HG02852 (cell line): Measurements from ENCODE around the gene SYT15.
"Not testable (repeated sequence)": the region's sequence is repeated elsewhere in the genome, so short reads cannot be mapped to it uniquely, and the experiment has no call there.

ENCODE experiments used
- ATAC-seq: cut with Tn5 transposase; IDR thresholded peaks from one replicate; pipeline ENCODE4 v1.9.1; 2021; ENCODE audit warnings: mild to moderate bottlenecking, moderate library complexity; ENCODE audit not compliant: unreplicated experiment

SYT15 gene

DNA sequence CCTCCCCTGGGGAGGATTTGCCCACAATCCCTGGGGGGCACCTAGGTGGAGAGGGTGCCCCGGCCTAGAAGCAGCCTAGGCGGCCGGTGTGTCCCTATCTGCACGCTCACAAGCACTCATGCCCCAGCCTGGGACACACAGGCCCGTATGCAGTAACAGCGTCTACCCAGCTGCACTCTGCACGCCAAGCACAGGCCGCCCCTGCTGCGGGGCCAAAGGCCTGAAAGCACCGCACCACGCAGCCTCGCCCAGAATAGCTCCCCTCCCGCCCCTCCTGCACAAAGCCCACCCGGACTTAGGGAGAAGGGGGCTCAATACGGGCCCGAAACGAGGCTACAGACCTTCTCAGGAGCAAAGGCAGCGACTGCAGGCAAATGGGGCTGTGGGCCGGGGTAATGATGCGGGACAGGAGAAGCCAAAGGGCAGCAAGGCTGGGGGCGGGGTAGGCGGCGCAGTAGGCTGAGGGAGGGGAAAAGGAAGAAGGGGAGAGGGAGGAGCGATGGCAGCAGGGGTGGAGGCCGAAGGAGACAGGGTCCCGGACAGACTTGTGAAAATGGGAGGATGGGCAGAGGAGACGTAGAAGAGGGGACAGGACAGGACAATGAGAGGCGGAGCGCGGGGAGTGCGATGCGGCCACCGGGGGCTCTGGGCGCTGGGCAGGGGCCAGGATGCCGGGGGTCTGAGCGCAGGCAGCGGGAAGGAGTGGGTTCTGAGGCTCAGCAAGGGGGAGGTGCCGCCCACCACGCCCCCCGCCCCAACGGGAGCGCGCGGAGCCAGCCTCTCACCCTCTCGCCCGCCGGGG lies 23.0 kb upstream of the SYT15 start:
- no peak for ATAC-seq

DNA sequence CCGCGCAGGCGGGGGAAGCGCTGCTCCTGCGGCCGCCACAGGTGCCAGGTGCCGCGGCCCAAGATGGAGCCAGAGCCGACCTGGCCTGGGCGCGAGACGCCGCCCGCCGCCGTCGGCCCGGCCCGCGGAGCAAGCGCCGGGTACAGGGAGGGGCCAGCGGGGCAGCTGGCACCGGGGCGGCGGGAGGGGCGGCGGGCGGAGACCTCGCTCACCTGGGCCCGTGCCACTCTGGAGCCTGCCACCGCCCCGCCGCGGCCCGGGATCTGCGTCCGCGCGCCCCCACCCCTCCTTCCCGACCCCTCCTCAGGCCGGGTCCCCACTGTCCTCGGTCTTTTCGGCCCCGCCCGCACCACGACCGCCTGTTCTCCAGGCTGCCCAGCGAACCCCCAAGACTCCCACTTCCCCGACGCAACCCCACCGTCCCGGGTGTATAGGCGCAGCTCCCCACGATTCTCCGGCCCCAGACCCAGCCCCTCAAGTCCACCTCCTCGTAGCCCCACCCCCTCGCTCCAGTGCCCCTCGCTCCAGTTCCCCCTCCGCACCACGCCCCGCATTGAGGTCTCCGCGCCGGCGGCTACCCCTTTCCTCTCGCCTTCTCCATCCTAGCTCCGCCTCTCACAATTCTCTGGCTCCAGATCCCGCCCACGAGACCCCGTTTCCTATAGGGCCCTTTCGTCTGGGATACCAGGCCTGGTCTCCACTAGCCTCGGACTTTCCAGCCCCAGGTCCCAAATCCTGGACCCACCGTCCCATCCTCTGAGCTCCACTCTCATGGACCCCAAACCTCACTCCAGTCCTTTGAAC lies 22.2 kb upstream of the SYT15 start, which contains the start of gene GPRIN2:
Gene GPRIN2, minus strand, starts transcription at position 144 of the 804 bp plus-strand sequence. CDS start 5,922 bp downstream, outside the sequence.
- no peak for ATAC-seq

DNA sequence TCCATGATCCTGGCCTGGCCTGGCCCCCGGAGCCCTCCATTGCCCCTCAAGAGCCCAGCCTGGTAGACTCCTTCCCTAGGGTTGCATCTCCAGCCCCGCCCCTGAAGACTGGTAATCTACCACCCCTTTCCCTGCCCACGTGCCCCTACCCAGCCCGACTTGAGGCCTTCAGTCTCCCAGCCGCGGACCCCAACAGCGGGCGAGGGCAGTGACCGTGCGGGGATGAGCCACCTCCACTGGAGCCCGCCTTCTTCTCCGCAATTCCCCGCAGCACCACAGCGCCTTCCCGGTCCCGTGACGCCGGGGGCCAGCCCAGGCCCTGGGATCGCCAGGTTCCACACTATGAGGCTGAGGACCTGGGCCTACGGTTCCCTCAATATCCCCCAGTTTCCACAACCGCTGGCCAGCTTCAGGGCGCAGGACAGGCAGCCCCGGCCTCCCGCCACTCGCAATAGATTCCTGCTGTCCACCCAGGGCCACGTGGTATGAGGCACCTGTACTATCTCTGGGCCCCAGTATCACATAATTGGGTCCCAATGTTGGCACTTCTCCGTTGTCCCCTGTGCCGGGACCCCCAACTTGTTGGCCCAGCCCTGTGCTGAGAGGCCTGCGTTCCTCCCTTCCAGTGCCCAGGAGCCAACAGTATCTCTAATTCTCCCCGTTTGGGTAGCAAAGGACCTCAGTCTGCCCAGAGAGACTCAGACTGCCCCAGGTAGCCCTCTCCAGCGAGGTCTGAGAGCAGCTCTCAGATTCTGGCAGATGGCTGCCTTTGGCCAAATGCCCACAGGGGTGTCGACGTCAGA lies 21.4 kb upstream of the SYT15 start:
- ATAC-seq, result no peak

DNA sequence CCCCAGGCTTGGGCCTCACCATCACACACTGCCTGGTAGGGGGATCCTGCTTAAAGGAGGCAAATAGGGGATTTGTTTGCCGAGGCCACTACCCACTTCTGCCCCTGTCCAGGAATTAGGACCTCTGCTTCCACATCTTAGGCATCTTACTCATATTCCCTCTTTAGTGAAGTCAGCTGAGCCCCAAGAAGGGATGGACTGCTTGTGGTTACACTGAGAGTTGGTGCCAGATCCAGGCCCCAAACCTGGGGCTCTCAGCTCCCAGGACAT lies 20.9 kb upstream of the SYT15 start:
- ATAC-seq, result no peak

DNA sequence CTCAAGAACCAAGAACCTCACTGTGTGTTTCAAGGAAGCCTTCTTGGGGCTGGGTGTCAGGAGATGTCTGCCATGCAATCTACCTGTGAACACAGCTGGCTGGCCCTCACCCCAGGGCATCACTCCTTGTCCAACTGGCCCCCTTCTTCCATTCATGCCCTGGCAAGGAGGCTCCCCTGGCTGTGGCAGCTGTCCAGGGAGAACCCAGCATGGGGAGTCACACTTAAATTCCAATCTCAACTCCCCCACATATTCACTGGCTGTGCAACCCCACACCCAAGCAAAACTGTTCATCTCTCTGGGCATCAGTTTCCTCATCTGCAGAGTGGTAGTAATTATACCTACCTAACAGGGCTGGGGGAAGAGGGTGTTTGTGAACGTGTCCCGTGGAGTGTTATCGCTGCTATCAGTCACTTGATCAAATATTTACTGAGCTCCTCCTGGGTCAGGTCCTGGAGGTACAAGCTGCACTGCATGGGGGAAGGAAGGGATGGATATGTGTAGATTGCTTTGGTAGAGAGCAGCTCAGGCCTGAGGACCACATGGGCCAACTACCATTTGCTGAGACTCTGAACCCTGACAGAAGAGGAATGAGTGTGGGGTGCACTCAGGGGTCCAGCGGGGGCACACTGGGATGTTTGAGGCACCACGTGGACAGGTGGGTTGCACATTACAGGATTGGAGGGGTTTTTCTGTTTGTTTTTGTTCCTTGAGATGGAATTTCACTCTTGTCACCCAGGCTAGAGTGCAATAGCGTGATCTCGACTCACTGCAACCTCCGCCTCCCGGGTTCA lies 20.3 kb upstream of the SYT15 start:
- no peak for ATAC-seq

DNA sequence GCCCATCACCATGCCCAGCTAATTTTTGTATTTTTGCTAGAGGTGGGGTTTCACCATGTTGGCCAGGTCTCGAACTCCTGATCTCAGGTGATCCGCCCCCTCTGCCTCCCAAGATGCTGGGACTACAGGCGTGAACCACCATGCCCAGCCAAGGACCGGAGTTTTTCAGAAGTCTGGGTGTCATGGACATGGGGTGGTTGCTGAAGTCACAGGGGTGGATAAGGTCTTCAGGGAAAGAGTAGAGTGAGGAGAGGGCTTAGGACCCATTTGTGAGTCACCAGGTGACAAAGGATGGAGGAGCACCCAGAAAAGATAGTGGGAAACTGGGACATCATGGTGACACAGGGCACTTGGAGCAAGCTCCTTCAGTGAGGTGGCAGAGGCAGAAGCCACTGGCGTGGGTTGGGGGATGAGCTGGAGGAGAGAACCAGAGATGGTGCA lies 19.7 kb upstream of the SYT15 start:
- no peak for ATAC-seq

DNA sequence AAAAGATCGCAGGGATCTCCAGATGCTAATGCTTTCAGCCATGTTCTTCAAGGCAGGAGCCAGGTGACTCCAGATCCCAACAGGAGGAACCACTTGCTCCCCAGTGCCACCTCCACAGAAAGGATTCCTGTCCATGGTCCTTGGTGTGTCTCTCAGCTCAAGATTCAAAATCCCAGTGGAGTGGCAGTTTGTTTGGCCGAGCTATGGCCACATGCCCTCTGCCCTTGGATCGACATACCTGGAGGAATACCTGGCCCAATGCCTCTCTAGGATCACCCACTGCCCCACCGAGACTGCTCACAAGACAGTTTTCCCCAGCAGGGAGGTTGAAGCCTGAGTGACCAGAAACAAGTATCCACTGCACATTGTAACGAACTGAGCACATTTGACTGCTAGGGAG lies 18.5 kb upstream of the SYT15 start:
- no peak for ATAC-seq

DNA sequence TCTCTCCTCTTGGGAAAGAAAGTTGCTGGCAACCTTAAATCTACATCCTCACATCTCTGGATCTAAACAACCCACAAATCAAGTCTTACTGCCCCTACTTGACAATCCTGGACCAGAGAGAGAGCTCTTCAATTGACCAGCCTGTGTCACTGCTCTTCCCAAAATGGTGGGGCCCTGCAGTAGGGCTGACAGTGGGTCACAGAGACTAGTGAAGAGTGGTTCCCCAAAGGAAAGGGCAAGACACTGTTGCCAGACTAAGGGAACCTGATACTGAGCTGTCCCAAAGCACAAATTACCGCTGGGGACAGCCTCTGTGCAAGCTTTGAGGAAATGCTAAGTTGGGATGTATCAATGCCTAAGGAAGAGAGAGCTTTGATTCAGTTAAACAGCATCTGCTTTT lies 18.0 kb upstream of the SYT15 start:
- ATAC-seq, result no peak

DNA sequence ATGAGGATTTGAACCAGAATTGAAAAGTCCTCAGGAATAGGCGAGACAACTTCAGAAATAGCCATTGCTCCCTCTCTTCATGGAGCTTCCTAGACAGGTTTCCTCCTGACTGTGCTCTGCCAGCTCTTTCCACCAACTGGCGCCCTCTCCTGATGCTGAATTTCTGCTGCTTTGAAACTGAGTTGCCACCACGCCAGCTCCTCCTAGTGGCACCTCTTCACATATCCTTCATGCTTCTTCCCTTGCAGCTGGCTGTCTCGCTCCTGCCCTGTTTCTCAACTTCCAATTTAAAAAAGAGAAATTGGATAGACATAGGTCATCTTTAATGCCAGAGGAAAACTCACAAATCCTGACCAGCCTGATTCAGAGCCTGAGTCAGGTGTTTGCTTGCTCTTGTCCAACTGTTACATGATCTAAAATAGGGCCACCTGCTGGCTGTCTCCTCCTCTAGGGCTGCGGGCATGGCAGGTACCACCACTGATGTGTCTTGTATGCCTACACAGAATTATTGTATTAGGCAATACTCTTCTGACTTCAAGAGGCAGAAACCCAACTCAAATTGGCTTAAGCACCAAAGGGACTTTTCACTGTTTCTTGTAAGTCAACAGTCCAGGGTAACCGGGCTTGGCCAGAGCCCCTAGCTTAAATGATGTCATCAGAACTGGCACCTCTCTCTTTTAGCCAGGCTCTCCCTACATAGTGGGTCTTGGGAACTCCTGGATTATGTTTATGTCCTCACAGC lies 13.2 kb upstream of the SYT15 start:
- not testable (repeated sequence) for ATAC-seq

DNA sequence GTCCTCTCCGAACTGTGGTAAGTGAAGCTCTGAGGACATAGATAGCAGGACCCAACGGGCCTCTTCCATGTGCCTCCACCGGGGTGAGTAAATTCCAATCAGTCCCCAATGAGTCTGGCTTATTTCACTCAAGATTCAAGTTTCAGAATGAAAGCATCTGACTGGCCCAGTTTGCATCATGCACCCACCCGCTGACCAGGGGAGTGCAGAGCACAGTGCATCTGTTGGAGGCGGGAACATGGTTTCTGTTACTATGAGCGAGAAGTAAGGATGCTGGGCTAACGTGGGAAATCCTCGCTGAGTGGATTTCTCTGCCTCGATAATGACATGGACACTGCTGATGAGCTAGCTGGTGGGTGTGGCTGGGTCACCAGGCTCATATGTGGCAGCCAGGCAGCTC lies 11.8 kb upstream of the SYT15 start:
- ATAC-seq, result not testable (repeated sequence)

DNA sequence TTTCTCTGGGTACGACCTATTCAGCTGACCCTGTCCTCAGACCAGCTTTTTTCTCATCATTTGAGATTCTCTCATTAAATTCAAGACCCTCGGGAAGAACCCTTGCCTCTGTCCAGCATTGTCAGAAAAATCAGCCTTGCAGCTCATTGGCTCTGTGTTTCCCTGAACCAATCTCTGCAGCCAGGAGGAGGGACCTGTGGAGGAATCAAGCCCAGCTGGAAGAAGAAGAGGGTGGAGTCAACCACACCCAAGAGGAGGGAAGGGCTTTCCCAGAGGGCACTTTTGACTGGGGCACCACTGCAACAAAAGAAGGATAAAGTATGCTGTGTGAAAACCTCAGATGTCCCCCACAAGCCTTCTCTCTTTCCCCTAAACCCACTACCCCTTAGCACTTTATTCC lies 8.3 kb upstream of the SYT15 start:
- not testable (repeated sequence) for ATAC-seq

DNA sequence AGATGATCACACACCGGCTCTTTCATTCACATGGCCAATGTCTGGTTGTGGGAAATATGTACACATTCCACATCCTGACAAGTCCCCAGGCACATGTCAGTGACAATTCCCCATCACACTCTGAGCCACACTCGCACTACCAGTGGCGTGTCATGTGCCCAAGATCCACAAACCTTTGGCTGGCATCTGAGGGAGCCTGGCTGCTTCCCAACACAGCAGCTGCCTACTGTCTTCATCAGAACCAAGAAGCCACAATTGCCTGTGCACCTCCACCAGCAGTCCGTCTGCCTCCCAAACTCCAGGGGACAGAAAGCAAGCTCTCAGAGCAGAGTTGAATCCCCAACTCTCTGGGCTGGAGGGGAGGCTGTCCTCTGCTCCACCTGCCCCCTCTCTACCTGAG lies 6.2 kb upstream of the SYT15 start:
- ATAC-seq, result not testable (repeated sequence)

DNA sequence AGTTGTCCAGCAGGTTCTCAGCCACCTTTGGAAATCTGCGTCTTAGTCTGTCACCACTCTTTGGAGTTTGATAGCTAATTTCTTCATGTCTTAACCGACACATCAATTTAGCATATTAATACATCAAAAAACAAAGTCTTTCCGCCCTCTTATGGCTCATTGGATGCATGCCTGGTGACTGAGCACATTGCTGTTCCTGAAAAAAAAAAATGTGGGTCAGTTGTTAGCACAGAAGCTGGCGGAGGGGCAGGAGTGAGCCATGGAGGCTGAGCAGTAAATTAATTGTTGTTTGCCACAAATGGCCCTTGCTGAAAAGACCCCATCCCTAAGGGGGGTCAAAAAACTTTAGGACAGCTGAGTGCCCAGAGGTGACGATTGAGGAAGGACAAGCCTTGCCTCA lies 5.6 kb upstream of the SYT15 start:
- ATAC-seq, result not testable (repeated sequence)

DNA sequence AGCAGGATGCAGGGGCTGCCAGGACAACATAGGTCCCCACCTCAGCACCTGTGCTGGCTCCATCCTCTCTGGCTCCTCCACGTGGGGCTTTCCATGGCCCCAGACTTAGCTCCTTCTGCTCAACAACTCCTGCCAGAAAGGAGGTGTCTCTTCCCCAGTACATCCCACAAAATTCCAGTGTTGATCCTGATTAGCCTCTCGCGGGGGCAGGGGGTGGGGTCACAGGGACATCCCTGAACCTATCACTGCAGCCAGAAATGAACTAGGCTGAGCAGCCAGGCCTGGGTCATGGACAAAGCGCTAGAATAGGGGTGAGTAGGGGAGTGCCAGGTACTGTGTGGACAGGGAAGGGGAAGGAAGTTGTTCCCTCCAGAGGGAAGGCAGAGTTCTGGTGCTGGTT lies 5.0 kb upstream of the SYT15 start:
- not testable (repeated sequence) for ATAC-seq

DNA sequence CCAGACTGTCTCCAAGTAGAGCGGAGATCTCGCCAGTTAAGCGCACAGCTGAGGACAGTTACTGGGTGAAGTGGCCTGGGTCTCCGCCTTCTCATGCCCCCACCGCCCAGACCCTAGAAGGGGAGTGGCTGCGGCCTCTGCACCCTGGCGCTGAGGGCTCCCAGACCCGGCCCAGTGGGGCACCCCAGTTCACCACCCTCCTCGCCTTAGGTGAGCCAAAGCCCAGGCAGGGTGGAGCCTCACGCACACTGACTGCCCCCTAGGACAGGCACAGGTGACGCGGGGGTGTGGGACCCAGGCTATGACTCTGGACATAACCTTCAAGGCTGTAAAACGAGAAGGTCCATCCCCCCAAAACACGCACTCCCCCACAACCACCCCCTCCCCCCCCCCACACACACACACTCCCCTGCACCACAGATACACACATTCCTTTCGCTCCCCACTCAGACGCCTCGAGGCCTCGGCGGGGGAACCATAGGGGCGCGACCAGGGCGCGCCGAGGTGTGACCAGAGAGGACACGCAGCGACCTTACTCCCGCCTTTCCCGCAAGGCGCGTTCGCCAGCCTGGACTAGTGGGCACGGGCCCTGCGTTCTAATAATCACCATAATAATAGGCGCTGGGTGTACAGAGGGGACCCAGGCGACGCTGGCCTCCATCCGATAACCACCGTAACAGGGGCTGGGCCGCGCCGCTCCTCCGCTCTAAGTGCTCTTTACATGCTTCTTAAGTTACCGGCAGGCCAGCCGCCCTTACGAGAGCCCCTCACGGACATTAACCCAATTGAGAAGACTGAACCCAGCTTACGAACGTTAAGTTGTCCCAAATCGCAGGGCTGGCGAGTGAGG lies 1.1 kb upstream of the SYT15 start:
- ATAC-seq, result not testable (repeated sequence)

DNA sequence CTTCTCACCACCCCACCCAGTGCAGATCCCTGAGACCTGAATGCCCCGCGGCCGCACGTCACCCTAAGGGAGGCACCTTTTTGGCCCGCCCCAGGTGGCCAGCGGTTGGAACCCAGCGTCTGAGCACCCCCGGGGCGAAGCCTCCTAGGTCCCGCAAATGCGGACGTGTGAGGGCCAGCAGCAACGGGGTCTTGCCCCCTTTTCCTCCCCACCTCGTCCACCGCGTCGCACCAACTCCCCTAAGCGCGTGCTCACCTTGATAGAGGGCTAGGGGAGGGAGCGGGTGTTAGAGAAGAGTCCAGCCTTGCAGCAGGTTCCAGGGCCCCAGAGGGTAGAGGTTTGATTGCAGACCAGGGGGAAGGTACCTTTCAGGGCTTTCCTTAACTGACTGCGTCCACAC lies 450 bp downstream of the SYT15 start:
- not testable (repeated sequence) for ATAC-seq

DNA sequence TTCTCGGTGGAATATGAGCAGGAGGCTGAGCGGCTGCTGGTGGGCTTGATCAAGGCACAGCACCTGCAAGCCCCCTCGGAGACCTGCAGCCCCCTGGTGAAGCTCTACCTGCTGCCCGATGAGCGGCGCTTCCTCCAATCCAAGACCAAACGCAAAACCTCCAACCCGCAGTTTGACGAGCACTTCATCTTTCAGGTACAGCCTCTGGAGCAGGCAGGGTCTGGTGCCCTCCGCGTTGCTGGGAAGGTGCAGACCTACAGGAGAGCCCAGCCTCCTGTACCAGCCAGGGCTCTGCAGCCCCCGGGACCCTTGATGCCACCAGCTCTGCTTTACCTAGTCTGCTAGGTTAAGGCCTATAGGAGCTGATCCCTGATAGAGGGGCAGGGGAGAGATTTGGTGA lies 3.1 kb downstream of the SYT15 start:
- ATAC-seq, result not testable (repeated sequence)

DNA sequence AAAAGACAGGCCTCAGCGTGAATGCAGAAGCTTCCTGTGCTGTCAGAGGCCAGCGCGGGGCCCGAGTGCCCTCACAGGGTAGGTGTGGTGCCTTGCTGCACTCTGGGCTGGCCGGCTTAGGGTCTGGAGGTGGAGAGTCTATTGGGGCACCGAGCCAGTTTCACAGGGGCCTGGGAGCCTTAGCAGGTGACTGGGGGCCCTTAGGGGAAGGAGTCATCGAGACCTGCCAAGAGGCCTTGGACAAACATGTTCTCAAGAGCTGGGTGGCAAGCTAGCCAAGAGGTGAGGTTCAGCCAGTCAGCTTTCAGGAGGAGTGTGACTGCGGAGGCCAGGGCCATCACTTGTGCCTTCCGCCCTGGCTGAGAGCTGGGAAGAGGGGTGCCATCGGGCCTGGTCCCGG lies 3.6 kb downstream of the SYT15 start:
- not testable (repeated sequence) for ATAC-seq

DNA sequence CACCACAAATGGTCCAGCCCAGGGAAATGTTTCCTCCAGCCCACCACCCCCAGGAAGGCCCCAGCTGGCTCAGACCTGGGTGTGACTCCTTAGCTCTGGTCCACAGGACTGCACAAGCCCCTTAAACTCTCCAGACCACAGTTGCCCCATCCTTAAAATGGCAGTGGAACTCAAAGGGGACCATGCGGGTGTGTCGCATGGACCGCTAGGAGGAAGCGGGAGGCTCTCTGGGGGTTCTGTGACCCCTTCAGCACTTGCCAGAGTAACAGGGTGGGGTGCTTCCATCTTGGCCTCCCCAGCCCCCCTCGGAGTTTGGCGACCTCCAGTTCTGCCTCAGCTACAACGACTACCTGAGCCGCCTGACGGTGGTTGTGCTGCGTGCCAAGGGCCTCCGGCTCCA lies 5.3 kb downstream of the SYT15 start:
- ATAC-seq, result not testable (repeated sequence)
